ENCODE data around the gene PSMD13.

PSMD13 gene

DNA sequence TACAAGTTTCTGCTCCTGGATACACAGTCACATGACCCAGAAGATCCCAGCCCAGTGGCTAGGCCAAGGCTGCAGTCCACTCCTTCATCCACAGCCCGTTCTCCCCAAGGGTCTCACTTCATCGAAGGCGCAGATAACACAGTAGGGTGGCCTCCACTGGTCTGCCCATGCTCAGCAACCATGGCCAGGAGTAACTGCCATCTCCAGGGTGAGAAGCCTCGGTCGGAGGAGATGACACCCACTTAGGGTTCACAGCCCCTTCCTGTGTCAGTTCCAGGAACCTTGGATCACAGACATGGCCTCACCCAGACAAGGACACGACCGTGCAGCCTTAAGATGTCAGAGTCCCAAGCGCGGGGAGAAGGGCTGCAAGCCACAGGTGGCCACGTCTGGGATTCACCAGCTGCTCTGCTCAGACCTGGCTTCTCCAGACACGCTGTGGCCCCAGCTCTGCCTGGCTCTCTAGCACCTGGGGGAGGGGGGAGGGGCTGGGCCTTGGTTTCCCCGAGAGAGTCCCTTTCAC, 32.1 kb upstream of the PSMD13 start:
- DNase-seq (ENCODE audit: low read depth), result no peak

DNA sequence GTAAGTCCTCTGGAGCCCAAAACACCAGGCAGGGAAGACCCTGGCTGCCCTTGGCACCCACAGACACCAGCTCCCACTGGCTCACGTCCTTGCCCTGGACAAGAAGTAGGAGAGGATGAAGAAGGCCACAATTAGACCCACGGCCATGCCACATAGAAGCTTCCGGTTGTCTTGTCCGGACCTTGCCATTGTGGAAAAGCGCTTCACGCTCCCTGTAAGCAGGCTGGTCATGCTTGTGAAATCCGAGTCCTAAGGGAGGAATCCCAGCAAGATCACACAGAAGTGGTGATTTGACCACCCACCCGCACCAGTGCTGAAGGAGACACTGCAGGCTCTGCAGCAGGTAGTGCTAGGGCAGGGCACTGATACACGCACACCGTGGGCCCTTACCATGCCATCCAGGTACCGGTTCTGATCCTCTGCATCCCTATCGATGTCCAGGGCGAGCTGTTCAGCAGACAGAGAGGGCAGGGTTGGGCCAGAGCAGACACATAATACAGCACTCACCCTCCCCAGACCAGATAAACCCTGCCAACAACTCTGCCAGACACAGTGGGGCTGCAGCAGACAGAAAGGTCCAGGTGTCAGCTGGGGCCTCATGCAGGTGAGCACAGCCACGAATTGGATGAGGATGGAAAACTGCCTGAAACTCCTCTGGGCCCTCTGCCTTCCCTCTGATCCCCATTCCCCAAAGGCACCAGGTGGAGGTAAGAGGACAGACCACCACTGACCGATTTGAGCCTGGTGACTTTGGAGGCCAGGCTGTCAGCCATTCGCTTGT, 31.4 kb upstream of the PSMD13 start:
- DNase-seq (ENCODE audit: low read depth), result no peak

DNA sequence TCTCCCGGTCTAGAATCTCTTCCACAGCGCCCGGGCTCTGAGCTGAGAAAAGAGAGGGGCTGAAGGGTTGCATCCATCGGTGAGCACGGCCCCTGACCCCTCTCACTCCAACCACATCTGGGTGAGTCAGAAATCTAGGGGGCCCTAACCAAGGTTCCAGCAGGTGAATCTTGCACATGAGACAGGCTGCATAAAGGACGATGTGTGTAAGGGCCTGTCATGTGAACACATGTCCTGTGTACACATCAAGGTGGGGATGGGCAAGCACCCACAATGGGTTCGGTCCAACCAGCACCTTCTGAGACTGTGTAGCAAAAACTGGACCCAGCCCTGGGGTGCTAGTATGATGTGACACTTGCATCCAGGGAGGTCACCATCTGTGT, 30.8 kb upstream of the PSMD13 start:
- no peak for DNase-seq (ENCODE audit: low read depth)

DNA sequence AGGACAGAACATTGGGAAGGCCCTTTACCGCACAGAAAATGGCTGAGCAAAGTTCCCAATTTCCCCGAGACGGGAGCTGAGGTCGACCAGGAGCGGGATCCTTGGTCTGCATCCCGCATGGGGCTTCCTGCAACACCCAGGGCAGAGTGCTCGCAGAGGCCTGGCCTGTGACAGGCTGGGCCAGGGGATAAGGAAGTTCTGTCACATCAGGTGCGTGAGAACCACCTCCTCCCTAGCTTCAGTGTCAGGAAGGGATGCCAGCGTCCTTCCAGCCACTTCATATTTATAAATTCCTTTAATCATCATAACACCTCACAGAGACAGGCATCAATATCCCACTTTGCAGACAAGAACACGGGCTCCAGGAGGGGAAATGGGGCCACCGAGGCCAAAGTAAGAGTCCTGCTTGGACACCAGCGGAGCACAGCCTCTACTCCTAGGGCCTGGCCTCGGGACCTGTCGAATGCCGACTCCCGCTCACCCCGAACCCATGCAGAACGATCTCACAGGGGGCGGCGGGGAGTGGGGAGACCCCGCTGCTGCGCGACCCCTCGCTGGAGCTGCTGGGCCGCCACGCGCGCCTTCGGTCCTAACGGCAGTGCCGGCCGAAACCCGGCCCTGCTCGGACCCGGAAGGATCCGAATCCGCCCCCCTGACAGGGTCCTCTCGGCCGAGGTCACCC, 30.1 kb upstream of the PSMD13 start:
- DNase-seq (ENCODE audit: low read depth), result no peak

DNA sequence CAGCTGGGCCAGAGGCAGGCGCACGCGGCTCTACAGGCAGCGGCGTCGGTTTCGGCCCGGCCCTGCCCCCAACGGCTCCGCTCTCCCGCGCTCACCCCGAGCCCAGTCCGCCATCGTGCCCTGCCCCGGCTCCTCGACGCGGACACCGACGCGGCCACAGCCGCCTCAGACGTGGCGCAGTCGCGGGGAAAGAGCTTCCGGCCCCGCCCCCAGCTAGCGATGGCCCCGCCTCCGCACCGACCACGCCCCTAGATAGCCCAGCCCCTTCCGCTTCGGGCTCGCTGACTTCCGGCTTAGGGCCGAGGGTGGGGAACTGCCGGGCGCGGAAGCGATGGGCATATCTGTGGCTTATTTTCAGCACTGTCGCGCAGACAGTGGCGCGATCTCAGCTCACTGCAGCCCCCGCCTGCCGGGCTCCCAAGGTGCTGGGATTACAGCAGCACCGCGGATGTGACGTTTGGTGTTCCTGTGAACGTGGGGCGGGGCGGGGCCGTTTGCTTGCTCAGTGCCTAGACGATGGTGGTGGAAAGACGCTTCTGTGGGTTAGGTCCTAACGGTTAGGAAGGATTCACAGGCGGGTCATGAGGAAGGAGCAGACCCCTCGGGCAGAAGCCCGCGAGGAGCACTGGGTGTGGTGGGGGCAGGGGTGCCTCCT, 29.4 kb upstream of the PSMD13 start, which contains the start of the genes BET1L and RIC8A:
Gene BET1L (minus strand): TSS at position 192 of the 655 bp plus-strand sequence. CDS start 78 bp downstream, at position 114.
Gene RIC8A (plus strand): TSS at position 501 of the 655 bp plus-strand sequence. CDS start 1,147 bp downstream, outside the sequence.
- DNase-seq (ENCODE audit: low read depth), result peak; percentile 96

DNA sequence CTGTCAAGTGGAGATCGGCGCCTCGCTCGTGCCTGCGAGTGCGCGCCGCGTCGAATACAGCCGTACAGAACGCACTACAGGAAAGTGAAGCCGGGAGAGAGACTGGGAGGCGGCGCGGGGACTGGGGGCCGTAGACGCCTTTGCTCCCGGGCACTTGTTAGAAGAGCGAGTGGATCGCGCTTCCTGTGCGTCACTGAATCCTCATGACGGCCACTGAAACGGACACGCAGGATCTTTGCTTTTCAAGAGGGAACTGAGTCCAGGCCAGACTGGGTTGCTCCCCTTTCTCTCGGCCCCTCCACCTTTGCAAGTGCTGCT, 29.0 kb upstream of the PSMD13 start:
- no peak for DNase-seq (ENCODE audit: low read depth)

DNA sequence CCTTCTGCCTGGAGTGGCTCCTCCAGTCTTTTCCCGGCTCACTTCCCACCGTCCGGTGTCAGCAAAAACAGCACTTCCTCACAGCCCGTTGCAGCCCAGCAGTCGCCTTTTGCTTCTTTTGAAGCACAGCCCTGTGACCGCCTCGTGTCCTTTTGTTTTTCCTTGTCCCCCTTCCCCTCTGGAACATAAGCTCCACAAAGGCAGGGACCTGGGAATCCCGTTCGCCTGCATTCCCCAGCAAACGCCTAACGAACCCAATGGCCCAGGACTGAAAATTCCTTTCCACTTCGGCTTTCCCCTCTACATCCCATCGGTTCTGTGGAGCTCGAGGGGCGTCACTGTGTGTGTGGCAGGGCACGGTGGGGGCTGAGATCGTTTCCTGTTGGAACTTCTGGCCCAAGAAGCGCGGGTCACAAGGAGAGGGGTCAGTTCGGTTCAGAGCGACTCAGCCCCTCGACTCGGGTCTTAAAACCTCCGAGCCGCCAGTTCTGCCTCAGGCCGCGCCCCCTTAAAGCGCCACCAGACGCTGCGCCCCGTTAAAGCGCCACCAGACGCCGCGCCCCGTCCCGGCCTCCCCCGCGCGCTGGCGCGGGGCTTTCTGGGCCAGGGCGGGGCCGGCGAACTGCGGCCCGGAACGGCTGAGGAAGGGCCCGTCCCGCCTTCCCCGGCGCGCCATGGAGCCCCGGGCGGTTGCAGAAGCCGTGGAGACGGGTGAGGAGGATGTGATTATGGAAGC, 28.4 kb upstream of the PSMD13 start:
- DNase-seq (ENCODE audit: low read depth), result peak; percentile 71

DNA sequence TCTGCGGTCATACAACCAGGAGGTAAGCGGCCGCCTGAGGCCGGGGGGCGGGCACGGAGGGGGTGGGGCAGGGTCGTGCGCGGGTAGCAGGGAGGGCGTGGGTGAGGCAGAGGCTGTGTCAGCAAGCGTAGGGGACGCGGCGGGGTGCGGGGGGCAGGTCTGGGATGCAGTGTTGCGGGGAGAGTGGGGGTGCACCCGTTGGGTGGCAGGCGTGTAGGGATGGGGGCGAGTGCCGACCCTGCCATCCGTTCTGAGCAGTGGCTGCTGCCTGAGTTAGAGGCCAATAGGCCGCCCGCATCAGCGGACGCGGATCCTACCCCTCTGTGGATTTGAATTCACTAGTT, 27.9 kb upstream of the PSMD13 start:
- no peak for DNase-seq (ENCODE audit: low read depth)

DNA sequence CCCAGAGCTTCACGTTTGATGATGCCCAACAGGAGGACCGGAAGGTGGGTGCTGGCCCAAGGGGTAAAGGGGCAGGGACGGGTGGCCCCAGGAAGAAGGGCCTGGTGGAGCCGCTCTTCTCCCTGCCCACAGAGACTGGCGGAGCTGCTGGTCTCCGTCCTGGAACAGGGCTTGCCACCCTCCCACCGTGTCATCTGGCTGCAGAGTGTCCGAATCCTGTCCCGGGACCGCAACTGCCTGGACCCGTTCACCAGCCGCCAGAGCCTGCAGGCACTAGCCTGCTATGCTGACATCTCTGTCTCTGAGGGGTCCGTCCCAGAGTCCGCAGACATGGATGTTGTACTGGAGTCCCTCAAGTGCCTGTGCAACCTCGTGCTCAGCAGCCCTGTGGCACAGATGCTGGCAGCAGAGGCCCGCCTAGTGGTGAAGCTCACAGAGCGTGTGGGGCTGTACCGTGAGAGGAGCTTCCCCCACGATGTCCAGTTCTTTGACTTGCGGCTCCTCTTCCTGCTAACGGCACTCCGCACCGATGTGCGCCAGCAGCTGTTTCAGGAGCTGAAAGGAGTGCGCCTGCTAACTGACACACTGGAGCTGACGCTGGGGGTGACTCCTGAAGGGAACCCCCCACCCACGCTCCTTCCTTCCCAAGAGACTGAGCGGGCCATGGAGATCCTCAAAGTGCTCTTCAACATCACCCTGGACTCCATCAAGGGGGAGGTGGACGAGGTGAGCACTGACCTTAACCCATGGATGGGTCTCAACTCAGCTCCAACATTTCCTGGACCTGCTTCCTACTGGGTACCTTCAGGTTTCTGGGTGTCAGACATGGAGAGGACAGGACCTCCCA, 27.3 kb upstream of the PSMD13 start:
- no peak for DNase-seq (ENCODE audit: low read depth)

DNA sequence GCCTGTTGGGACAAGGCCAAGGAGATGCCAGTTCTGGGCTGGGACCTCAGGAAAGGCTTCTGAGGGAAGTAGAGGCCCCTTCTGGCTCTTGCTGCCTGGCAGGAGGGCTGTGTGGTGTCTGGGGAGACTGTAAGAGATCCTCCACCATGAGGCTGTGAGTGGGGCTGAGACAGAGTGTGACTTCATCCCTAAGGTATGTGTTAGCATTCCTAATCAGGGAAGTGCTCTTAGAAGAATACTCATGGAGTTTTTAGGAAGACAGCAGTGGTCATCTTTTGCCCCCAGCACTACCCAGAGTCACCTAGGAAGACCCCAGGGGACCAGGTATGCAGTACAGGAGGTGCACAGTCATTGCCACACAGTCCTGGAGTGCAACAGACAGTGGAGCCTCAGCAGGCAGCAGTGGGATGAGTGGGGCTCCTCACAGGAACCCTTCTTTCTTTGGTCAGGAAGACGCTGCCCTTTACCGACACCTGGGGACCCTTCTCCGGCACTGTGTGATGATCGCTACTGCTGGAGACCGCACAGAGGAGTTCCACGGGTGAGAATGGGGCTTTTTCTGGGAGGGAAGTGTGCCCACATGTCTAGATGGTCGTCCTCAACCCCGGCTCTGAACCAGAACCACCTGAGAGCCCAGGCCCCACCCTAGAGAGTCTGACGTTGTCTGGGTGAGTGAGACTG, 26.5 kb upstream of the PSMD13 start:
- DNase-seq (ENCODE audit: low read depth), result no peak

DNA sequence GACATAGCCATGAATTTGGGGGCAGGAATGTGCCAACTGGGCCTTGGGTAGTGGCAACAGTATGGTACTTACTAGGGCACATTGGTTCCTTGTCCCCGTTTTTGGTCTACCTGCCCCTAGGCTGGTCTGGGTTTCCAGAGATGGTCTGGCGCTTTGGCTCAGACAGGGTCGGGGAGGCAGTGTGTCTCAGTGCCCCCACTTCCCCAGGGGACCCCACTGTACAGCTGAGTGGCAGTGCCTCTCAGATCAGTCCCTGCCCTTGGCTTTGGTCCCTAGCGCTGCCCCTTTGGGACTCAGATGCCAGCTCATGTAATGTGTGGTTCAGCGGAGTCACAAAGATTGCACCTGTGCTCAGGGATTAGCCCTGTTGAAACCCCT, 26.0 kb upstream of the PSMD13 start:
- no peak for DNase-seq (ENCODE audit: low read depth)

DNA sequence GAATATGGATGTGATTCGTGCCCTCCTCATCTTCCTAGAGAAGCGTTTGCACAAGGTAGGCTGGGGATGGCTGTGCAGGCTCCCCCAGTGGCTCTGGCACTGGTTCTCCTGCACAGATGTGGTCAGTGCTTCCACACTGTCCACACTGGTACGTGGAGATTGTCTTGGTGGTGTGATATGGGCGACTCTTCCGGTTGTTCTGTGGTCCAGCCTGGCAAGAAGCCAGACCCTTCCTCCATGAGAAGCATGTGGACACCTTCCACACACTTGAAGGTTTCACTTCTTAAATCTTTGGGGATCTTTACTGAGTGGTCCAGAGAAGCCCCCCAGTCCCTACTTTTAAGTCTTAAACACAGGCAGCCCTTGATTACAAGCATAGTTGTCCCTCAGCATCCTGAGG, 25.5 kb upstream of the PSMD13 start:
- DNase-seq (ENCODE audit: low read depth), result no peak

DNA sequence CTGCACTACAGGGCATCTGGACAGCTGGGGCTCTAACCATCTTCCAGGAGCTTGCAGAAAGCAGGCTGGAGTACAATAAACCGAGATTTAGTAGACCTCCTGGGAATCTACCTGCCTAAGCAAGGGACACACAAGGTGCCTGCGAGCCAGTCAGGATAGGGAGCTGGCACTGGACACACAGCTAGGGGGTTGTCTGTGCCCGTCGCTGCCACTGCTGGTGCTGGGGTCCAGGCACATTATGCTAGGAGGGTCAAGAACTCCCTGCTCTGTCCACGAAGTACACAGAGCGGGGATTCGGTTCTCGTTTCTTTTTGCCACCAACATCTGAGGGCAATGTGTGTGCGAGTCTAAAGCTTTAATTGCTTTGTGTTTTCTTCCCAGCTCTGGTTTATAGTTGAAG, 25.0 kb upstream of the PSMD13 start:
- DNase-seq (ENCODE audit: low read depth), result no peak

DNA sequence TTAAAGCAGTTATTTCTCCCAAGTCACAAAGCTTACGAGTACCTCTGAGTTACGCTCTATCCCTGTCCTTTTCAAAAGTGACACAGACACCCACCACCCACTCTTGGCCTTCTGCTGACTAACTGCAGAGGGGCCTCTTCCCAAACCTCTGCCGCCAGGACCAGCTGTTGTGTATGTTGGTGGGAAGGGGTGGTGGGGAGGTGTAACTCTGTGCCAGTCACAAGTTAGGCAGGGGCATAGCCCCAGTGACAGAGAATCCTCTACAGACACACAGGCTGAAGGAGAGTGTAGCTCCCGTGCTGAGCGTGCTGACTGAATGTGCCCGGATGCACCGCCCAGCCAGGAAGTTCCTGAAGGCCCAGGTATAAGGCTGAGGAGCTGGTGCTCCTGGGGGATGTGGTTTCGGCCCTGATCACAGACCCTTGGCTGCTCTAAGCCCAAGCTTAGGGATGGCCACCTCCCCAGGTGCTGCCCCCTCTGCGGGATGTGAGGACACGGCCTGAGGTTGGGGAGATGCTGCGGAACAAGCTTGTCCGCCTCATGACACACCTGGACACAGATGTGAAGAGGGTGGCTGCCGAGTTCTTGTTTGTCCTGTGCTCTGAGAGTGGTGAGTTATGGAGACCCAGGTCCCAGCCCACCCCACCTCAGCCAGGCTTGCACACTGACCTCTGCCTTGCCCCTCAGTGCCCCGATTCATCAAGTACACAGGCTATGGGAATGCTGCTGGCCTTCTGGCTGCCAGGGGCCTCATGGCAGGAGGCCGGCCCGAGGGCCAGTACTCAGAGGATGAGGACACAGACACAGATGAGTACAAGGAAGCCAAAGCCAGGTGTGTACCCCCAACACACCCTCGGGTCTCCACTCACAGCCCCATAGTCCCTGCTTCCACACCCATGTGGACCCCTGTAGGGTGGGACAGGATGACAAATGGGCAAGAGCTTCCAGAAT, 24.4 kb upstream of the PSMD13 start:
- DNase-seq (ENCODE audit: low read depth), result no peak

DNA sequence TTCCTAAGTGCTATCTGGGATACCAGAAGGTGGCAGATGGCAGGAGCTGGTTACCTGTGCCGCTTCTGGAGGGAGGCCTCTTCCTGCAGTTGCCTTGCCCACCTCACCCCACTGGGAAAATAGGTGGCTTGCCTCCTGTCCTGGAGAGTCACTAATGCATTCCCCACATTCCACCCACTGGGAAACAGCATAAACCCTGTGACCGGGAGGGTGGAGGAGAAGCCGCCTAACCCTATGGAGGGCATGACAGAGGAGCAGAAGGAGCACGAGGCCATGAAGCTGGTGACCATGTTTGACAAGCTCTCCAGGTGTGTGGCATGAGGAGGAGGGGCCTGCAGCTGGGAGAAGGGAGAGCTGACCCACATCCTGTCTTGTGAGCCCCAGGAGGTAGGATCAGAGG, 23.7 kb upstream of the PSMD13 start:
- no peak for DNase-seq (ENCODE audit: low read depth)

DNA sequence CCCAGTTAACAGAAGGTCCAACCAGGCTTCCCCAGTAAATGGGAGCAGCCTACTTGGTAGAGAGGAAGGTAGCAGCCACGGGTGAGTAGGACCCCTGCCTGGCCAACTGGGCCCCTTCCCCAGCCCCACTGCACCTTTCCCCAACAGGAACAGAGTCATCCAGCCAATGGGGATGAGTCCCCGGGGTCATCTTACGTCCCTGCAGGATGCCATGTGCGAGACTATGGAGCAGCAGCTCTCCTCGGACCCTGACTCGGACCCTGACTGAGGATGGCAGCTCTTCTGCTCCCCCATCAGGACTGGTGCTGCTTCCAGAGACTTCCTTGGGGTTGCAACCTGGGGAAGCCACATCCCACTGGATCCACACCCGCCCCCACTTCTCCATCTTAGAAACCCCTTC, 22.7 kb upstream of the PSMD13 start:
- no peak for DNase-seq (ENCODE audit: low read depth)

DNA sequence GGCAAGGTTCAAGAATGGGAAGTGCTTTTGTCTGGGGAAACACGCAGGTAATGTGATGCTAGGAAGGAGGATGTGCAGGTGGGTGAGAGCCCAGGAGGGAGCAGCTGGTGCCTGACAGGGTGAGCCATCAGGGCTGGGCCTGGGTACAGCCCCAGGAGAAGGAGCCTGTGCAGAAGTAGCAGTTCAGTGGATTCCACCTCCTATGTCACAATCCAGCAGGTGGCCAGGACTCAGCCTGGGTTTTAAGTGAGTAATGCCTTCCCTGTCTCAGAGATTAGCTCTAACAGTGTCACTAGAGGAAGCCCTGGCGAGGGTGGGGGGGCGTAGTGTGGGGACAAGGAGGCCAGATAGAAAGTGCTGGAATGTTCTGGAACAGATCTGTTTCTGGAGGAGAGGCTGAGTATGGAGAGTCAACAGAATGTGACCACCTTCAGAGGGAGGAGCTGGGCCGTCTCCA, 21.2 kb upstream of the PSMD13 start:
- no peak for DNase-seq (ENCODE audit: low read depth)

DNA sequence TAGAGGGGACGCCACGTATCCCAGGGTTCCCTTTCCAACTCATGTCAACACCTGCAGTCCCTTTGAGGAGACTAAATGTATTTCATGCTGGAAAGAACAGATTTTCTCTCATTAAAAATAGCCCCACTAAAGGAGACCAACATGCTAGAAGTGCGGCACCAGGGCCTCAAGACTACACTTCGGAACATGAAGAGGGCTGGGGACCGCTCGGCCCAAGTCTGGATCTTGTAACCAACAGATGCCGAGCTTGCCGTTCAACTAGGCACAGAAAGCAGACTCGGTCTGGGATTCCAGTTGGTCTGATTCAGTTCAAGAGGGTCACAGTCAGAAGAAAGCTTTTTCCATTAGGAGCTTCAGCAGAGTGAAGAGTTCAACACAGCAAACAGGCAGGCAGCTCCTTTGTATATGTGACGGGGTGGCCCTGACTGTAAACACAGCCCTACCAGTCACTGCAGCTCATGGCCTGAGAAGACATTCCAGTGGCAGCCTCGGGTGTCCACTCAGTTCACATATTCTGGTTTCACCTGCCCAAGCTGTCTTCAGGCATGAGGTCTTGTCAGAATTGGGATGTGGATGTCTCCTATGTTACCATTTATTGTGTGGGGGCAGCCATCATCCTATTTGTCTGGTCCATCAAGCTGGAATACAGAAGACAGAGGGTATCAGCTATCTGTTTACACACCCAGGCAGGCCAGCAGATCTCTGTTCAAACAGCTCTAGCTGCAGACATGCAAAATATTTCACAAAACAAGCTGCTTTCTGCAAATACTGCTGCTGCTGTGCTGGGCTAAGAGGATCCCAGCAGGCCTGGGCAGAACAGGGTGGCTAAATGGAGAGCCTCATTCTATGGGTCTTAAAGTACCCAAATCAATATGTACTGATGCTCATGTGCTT, 20.4 kb upstream of the PSMD13 start:
- no peak for DNase-seq (ENCODE audit: low read depth)

DNA sequence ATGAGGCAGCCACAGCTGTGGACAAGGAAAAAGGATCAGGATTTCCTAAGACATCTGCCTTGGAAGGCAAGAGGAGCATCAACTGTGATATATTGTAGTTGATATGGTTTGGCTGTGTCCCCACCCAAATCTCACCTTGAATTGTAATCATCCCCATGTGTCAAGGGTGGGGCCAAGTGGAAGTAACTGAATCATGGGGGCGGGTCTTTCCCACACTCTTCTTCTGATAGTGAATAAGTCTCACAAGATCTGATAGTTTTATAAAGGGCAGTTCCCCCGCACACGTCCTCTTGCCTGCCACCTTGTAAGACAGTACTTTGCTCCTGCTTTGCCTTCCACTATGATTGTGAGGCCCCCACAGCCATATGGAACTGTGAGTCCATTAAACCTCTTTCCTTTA, 19.1 kb upstream of the PSMD13 start:
- DNase-seq (ENCODE audit: low read depth), result peak; percentile 14
